ENCODE data around the gene RAB6B.

RAB6B gene

DNA sequence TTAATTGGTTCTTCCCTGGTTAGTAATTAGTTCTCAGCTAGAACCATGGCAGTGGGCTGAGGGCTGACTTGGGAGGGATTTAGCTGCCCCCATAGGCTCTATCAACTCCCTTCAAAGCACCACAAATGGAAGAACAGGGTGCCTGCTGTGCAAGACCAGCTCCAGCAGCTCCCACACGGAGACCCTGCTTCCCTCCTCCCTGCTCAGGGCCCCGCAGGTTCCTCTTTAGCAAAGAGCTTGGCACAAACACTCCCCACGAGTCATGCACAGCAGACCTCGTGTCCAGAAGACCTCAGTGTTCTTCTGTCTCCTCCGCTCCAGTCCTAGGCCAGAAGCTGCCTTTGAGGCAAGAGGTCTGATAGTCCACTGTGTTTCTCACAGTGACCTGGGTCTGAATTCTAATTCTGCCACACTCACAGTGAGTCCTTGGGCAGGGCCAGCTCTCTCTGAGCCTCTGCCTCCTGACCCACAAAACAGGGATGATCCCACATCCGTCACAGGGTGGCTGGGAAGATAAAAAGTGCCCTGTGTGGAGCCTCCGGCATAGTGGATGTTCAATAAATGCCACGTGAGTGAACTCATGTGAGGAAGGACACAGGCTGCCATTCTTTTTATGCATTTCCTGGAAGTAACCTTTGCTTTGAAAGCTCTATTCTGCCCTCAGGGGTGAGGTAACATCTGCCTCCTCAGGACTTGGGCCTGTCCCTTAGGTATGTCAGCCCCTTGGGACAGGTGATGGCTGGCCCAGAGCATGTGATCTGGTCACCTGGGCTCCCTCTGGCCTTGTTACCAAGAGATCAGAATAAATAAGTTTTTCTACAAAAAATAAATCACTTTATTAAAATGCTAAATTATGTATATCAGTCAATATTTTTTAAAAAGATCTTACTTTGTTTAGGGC is 7.6 kb downstream of the RAB6B start:
- DNase-seq (ENCODE audit: low read depth), result no peak
- no peak overlapping the region for H3K4me3 ChIP-seq (ENCODE audit: low read depth, low read length)
- TF ChIP-seq, protein P1, sequence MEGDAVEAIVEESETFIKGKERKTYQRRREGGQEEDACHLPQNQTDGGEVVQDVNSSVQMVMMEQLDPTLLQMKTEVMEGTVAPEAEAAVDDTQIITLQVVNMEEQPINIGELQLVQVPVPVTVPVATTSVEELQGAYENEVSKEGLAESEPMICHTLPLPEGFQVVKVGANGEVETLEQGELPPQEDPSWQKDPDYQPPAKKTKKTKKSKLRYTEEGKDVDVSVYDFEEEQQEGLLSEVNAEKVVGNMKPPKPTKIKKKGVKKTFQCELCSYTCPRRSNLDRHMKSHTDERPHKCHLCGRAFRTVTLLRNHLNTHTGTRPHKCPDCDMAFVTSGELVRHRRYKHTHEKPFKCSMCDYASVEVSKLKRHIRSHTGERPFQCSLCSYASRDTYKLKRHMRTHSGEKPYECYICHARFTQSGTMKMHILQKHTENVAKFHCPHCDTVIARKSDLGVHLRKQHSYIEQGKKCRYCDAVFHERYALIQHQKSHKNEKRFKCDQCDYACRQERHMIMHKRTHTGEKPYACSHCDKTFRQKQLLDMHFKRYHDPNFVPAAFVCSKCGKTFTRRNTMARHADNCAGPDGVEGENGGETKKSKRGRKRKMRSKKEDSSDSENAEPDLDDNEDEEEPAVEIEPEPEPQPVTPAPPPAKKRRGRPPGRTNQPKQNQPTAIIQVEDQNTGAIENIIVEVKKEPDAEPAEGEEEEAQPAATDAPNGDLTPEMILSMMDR (IDR thresholded peaks at IDR 0.05; ENCODE audit: low read depth, low read length, missing control alignments), result no peak

DNA sequence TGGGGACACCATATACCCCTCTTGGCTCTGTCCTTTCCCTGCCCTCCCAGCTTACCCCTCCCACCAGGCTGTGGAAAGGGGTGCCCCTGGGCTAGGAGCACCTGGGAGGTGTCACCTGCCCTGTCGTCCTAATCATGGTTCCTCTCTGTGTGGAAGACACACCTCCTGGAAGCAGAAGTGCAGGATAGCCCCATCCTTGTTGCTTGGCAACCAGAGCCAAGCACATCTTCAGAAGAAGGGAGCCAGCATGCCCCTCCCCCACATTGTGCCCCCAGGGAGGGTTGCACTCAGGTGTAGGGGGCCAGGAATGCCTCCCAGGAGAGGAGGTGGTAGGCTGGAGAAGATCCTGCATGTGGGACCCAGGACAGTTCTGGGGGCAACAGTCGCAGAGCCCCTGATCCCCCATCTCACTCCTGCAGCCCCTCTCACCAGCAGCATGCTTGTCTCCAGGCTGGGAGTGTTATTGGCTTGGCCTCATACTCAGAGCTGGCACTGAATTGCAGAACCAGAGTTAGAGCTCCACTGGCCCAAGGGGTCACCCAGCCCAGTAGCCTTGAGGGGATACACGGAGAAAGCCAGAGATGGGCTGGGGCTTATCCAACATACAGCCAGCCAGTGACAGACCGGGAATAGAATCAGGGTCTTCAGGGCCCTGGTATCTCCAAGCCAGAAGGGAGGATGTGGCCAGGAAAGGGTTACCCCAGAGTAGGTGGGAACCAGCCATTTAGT is 8.4 kb downstream of the RAB6B start:
- no peak overlapping the region for H3K4me3 ChIP-seq (ENCODE audit: low read depth, low read length)
- TF ChIP-seq, protein P1 (IDR thresholded peaks at IDR 0.05; ENCODE audit: low read depth, low read length, missing control alignments), result no peak
- no peak for DNase-seq (ENCODE audit: low read depth)

- TF ChIP-seq, protein P1 (IDR thresholded peaks at IDR 0.05; ENCODE audit: low read depth, low read length, missing control alignments), result no peak
- no peak overlapping the region for H3K4me3 ChIP-seq (ENCODE audit: low read depth, low read length)
- DNase-seq (ENCODE audit: low read depth), result no peak
These were observed 9.5 kb downstream of the RAB6B start for GRCh38 chr3:133886031-133886722.

DNA sequence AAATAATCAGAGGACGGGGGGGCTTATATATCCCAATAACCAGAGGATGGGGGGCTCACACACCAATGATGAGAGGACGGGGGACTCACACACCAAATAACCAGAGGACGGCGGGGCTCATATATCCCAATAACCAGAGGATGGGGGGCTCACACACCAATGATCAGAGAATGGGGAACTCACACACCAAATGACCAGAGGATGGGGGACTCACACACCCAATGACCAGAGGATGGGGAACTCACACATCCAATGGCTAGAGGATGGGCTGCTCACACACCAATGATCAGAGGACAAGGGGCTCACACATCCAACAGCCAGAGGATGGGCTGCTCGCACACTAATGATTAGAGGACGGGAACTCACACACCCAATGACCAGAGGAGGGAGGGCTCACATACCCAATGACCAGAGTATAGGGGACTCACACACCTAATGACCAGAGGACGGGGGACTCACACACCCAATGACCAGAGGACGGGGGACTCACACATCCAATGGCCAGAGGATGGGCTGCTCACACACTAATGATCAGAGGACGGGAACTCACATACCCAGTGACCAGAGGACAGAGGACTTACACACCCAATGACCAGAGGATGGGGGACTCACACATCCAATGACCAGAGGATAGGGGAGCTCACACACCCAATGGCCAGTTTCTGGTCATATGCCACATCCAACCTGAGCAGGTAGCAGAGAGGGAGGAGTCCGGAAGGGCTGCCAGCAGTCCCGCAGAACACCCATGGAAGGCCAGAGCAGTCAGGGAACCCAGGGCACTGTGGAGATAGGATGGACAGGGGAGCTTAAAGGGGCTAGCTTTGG is 10.6 kb downstream of the RAB6B start:
- no peak overlapping the region for H3K4me3 ChIP-seq (ENCODE audit: low read depth, low read length)
- TF ChIP-seq, protein P1 (IDR thresholded peaks at IDR 0.05; ENCODE audit: low read depth, low read length, missing control alignments), result no peak

GRCh38 chr3:133884054-133884886 is 11.4 kb downstream of the RAB6B start:
- TF ChIP-seq, protein P1 (IDR thresholded peaks at IDR 0.05; ENCODE audit: low read depth, low read length, missing control alignments), result no peak
- DNase-seq (ENCODE audit: low read depth), result no peak
- H3K4me3 ChIP-seq (ENCODE audit: low read depth, low read length), result no peak overlapping the region

More for the DNA sequence above, 10.6 kb downstream of the RAB6B start:
- no peak for DNase-seq (ENCODE audit: low read depth)
